HG02943 (cell line): Measurements from ENCODE around the gene SLC26A8.
"Not testable (repeated sequence)": the region's sequence is repeated elsewhere in the genome, so short reads cannot be mapped to it uniquely, and the experiment has no call there.

Experiments
- ATAC-seq: cut with Tn5 transposase; IDR thresholded peaks from one replicate; pipeline ENCODE4 v1.9.1; 2021; ENCODE audit warnings: mild to moderate bottlenecking, low read depth, moderate library complexity; ENCODE audit not compliant: unreplicated experiment

Gene SLC26A8

GRCh38 chr6:35919085-35919826 is 105.2 kb downstream of the SLC26A8 start:
- ATAC-seq, result no peak

DNA sequence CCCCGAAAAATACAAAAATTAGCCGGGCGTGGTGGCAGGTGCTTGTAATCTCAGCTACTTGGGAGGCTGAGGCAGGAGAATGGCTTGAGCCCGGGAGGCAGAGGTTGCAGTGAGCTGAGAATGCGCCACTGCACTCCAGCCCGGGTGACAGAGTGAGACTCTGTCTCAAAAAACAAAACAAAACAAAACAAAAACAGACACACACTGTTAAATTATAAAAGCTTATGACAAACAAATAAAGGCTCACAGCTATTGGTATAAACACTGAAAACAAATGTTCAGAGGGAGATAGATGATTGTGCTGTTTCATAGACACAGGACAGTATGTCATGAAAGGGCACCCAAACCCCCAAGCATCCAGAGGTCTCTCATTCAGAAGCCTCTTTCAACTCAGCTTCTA is 107.5 kb downstream of the SLC26A8 start:
- not testable (repeated sequence) for ATAC-seq

DNA sequence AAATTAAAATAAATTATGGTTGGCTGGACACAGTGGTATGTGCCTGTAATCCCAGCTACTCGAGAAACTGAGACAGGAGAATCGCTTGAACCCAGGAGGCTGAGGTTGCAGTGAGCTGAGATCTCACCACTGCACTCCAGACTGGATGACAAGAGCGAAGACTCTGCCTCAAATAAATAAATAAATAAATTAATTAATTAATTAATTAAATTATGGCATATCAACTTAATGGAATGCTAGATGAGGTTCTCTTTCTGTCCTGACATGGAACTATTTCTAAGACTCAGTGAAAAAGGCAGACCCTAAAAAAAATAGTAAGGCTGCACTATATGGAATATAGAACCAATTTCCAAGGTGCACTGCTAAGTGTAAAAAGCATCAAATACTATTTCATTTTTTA is 108.4 kb downstream of the SLC26A8 start:
- no peak for ATAC-seq

DNA sequence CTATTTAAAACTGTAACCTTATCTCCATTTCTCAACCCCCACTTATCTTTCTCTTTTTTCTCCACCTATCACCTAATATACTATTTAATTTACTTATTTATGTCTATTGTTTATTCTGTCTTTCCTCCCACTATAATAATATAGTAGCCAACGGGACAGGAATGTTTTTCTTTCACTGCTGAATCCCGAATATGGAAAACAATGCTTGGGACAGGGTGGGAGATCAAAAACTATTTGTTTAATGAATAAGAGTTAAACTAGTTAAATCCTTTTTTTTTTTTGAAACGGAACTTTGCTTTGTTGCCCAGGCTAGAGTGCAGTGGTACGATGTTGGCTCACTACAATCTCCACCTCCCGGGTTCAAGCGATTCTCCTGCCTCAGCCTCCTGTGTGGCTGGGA is 109.9 kb downstream of the SLC26A8 start:
- no peak for ATAC-seq

DNA sequence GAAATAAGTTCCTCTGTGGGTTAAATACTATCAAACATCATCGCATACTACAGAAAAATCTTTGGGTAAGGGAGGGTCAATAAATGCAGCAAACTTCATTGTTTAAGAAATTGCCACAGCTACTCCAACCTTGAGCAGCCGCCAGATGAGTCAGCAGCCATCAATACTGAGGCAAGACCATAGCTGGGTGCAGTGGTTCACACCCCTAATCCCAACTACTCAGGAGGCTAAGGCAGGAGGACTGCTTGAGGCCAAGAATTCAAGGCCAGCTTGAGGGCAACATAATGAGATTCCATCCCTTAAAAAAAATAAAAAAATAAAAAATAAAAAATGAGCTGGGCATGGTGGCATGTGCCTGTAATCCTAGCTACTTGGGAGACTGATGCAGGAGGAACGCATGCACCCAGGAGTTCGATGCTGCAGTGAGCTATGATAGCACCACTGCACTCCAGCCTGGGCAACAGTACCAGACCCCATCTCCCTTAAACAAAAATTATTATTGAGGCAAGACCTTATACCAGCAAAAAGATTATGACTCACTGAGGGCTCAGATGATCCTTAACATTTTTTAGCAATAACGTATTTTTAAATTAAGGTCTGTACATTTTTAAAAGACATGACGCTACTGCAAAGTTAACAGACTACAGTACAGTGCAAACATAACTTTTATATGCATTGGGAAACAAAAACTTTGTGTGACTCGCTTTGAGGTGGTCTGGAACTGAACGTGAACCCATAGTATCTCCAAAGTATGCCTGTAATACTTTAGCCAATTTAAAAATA is 112.4 kb downstream of the SLC26A8 start:
- ATAC-seq, result no peak

DNA sequence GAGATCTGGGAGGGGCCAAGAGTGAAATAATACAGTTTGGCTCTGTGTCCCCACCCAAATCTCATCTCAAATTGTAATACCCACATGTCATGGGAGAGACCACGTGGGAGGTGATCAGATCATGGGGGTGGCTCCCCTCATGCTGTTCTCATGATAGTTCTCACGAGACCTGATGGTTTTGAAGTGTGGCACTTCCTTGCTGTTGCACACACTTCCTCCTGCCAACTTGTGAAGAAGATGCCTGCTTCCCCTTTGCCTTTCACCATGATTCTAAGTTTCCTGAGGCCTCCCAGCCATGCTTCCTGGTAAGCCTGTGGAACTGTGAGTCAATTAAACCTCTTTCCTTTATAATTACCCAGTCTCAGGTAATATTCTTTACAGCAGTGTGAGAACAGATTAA is 114.9 kb downstream of the SLC26A8 start:
- not testable (repeated sequence) for ATAC-seq

GRCh38 chr6:35908753-35909401 is 115.6 kb downstream of the SLC26A8 start:
- ATAC-seq, result not testable (repeated sequence)

DNA sequence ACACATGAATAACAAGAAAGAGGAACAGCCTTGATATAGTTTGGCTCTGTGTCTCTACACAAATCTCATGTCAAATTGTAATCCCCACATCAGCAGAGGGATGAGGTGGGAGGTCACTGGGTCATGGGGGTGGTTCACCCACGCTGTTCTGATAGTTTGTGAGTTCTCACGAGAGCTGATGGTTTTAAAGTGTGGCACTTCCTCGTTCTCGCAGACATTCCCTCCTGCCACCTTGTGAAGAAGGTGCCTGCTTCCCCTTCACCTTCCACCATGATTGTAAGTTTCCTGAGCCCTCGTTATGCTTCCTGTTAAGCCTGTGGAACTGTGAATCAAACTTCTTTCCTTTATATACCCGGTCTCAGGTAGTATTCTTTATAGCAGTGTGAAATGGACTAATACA is 116.7 kb downstream of the SLC26A8 start:
- no peak for ATAC-seq

- no peak for ATAC-seq
Observed at GRCh38 chr6:35906499-35906846, 118.0 kb downstream of the SLC26A8 start.

GRCh38 chr6:35905841-35906498 is 118.5 kb downstream of the SLC26A8 start:
- ATAC-seq, result no peak

GRCh38 chr6:35905141-35905785 is 119.2 kb downstream of the SLC26A8 start:
- ATAC-seq, result no peak

- ATAC-seq, result no peak
Observed at GRCh38 chr6:35903679-35904078, 120.8 kb downstream of the SLC26A8 start.

DNA sequence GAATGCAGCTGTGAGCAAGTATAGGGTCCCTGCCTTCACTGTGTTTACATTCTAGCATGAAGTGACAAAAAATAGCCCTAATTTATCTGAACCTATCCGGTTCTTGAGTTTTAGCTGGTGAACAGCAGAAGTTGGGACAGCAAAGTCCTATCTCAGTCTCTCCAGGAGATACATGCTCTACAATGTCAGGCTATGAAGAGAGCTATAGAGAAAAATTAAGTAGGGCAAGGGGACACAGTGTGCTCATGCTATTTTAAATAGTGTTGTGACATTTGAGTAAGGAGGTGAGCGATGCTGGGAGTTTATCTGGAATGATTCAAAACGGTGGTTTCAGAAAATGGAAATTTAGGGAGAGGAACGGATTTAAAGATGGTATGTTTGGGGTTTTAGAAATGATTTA is 124.0 kb downstream of the SLC26A8 start:
- ATAC-seq, result no peak

DNA sequence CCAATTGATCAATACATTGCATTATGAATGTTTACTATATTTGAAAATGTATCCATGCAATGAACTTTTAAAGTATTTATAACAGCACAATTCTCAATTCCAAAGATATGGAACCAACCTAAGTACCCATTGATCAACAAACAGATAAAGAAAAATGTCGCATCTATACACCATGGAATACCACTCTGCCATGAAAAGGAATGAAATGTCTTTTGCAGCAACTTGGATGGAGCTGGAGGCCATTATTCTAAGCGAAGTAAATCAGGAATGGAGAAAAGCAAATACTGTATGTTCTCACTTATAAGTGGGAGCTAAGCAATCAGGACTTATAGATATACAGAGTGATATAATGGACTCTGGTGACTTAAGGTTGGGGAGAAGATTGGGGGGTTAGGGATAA is 126.4 kb downstream of the SLC26A8 start:
- no peak for ATAC-seq

- no peak for ATAC-seq
Observed at GRCh38 chr6:35897486-35897885, 127.0 kb downstream of the SLC26A8 start.

- ATAC-seq, result no peak
Observed at GRCh38 chr6:35897036-35897435, 127.4 kb downstream of the SLC26A8 start.

- no peak for ATAC-seq
Observed at GRCh38 chr6:35896228-35896627, 128.2 kb downstream of the SLC26A8 start.

- no peak for ATAC-seq
Observed at GRCh38 chr6:35895560-35895959, 128.9 kb downstream of the SLC26A8 start.

DNA sequence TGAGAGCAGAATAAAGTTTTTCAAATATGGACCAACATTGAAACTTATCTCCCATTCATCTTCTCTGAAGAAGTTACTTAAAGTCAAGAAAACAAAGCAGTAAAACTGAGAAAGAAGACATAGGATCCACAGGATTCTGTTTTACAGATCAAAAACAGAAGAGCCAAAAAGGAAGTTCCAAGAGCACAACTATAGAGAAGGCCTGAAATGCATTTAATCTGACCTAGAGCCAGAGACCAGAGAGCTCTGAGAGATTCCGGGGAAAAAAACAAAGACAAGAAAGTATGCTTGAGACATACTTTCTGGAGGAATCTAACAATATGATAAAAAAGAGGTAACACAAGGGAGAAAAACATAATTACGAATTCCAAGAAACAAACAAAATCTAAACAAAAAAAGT is 129.7 kb downstream of the SLC26A8 start:
- no peak for ATAC-seq
